Activated CD8-positive, alpha-beta memory T cell treated with anti-CD3 and anti-CD28 coated beads for 4 hours (primary cell): ENCODE results near the gene MRPS14.
"Not testable (repeated sequence)": the region's sequence is repeated elsewhere in the genome, so short reads cannot be mapped to it uniquely, and the experiment has no call there.

Experiments
- DNase-seq, 2 donors: peaks; one replicate each; pipeline ENCODE4 v3.0.0-alpha.2; 2020; ENCODE audit warnings: low read depth in 2 of 2

The MRPS14 gene

DNA sequence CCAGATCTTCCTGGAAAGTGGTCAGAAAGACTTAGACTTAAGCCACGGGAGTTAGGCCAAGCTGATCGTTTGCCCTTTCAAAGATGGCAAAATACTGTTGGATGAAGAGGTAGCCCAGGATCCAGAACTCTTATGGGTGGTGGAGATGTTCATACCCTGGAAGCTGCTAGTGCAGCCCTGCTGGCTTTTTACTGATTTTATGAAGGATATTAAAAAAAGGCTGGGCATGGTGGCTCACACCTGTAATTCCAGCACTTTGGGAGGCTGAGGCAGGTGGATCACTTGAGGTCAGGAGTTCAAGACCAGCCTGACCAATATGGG is 657 bp upstream of the MRPS14 start:
- not testable (repeated sequence) for DNase-seq

DNA sequence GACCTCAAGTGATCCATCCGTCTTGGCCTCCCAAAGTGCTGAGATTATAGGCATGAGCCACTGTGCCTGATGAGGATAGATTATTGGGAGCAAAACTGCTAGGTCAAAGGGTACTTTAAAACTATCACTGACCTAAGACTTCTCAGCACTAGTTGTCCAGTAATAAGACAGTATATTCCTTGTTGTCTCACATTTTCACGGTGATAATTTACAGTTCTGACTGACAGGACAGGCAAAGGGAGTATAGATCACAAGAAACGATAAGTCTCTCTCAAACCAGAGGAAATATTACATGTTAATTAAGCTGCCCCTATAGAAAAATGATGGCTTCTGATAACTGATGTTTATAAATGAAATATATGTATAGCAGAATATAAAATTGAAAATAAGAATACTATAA is 3.7 kb downstream of the MRPS14 start:
- DNase-seq = no peak

DNA sequence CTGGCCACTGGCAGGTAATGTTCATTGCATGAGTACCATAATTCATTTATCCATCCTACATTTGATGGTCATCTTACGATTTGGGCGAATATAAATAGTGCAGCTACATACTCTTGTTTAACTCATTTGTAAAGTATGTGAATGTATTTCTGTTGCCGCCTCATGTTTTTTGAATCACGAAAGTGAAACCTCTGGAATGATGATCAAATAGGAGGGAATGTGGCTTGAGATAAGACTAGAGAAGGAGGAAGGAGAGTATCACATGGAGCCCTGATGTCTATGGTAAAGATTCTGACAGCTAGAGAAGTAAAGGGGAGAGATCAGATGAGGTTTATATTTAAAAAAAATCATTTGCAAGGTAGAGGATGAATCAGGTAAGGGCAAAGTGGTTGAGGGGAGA is 8.0 kb downstream of the MRPS14 start:
- no peak for DNase-seq

DNA sequence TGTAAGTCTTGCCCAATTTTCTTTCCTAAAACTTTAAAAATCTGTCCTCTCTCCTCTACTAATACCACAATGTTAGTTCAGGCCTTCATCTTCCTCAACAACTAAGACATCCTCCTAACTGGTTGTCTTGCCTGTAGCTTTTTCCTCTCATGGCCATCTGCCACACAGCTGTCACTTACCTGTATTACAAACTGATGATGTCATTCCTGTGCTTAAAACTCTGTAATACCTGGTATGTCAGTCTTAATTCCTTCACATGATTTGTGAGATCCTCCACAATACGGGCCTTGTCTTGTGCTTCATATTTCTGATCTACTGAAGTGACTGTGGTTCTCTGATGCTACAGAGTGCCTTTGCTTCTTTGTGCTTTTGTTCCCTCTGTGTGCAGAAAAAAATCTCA is 9.8 kb downstream of the MRPS14 start:
- DNase-seq = no peak

DNA sequence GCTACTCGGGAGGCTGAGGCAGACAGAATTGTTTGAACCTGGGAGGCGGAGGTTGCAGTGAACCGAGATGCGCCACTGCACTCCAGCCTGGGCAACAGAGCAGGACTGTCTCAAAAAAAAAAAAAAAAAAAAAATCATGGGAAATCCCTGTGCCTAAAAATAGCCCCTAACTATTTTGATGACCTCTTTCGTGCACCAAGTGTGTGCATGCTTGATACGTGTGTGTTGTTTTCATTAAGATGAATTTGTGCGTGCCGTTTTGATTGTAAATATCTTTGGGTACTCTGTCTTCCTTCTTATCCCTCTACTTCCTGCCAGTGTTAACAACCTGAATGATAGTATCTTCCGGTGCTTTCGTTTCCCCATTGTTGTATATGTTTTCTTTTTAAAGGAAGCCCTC is 13.7 kb downstream of the MRPS14 start:
- DNase-seq = no peak

DNA sequence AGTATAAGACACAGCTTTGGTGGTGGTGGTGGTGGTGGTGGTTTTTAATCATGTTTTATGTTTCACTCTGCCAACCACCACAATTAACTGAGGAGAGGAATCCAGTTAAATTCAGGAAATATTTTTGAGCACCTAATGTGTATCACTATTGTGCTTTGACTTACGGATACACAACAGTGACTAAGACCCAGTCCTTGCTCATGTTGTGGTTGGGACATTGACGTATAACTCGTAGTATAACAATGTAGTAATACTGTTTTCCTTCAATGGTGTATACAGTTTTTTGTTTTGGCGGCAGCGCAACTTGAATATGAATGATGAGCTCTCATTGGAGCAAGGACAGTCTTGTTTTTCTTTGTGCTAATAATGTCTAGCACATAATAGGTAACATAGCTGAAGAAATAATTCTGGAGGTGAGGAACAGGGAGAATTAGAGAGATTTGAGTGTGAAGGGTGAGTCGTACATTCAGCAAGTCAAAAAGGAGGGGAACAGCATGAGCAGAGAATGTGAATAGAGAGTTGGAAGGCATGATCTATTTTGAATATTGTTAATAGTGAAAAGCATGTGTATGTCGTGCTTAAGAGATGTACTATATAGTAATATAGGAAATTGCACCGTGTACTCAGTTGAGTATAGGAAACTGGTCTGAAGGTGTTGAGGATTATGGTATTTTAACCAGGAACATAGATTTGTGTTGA is 18.0 kb downstream of the MRPS14 start:
- no peak for DNase-seq

DNA sequence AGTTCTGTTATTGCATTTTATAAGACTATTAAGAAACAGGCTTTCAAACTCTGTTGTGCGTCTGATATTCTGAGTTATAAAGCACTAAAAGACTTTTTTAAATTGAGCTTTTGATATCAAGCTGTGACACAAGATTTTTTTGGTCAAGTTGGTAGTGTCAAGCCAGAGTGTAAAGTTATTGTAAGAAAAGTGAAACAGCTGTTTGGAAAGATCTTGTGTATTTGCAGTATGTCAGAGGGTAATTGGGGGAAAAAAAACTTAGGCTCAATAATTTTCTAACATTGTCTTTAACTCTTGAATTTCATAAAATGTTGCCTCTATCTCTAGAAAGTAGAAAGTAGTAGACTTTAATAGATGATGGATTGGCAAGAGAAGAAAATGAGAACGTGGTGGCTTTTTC is 19.7 kb downstream of the MRPS14 start:
- DNase-seq = no peak

DNA sequence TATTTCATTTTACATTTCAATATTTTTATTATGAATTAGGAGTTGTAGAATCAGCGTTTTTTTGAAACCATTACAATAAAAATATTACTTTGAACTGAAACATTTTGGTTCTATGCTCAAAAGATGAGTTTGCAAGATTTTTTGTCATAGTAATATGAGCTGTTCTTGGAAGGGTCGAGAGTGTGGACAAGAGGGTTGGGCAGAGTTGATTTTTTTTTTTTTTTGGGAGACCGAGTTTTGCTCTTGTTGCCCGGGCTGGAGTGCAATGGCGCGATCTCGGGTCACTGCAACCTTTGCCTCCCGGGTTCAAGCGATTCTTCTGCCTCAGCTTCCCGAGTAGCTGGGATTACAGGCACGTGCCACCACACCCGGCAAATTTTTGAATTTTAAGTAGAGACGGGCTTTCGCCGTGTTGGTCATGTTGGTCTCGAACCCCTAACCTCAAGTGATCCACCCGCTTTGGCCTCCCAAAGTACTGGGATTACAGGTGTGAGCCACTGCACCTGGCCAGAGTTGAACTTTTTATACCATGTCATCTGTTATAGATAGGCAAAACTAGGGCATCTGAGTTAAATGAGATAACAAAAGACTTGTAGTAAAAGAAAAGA is 20.2 kb downstream of the MRPS14 start:
- DNase-seq = no peak

DNA sequence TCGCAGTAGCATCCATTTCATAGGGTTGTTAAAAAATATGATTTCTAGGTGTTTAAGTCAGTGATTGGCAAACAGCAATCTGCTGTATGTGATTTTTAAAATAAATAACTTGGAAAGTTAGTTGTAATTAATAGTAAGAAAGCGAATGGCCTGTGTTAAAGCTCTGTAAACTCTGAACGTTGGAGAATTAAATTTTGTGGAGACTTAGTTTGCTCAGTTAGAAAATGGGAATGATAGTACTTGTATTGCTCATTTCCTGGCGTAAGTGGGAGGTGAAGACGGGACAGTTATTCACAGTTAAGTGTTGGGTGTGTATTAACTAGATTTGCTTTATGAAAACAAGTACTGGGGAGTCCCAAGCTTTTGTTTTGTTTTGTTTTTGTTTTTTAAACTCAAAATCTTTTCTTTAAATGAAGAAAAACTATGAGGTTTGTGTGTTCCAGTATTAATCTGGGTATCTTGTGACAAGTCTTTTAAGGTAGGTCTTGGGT is 22.5 kb downstream of the MRPS14 start:
- no peak for DNase-seq

DNA sequence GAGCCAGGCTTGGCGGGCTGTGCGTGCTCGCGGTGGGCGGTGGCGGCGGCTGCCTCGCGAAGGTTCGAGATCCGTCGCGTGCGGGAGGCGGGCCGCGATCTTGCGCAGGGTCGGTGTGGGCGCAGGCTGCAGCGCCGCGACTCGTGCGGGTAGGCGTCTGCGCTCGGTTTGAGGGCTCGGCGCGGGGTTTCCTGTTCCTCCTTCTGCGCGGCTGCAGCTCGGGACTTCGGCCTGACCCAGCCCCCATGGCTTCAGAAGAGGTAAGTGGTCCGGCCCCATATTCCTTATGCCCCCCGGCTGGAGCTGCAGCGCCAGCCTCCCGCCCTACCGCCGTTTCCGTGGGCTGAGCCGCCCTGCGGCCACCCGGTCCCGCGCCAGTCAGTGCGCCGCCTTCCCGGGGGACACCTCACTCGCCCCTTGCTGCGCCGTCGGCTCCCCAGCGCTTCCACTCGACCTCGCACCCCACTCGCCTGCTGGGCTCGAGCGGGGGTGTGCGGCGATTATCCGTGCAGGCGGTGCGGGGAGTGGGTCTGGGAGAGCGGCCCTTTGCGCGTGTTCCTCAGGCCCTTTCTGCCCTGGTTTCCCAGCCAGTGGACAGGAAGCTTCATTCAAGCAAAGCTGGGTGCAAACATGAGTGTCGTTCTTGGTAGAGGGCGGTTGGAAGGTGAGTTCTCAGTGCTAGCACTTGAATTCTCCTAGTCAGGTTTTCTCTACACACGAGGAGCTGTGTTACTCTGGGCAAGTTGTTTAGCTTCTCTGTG is 23.1 kb downstream of the MRPS14 start, which contains the start of gene CACYBP:
Gene CACYBP (plus strand): TSS at position 12 of the 761 bp plus-strand sequence. CDS start 234 bp downstream, at position 246.
- peak in 1 of 2 donors; percentile 12 for DNase-seq

DNA sequence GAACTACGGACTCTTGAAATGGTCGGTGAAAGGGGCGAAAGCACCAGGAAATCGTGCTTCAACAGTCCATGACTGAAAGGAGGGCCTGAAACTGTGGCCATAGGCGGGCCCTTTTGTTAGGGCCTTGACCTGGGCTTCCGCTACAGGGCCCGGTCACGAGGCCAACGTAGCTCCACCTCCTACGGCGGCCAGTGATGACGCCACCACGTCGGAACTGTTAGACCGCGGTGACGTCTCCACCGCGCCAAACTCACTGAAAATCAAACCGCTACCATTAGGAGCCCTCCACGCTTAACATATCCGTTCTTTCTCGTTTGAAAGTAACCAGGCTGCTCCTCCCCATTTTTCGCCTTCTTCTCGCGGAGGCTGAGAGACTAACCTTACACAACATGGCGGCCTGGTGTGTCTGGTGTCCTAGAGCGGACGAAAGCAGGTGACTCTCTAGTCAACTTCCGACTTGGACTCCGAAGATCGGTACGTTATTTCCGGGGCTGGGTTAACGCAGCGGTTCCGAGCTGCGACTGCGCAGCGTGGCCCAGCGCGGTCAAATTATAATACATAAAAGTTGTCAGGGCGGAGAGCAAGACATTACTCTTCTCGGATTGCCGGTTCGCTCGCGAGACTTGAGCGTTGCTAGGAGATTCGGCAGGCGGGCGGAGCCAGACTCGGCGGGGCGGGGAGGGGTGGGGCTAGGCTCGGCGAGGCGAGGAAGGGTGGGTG is 23.8 kb downstream of the MRPS14 start:
- peak; percentile 93 to 97 for DNase-seq

DNA sequence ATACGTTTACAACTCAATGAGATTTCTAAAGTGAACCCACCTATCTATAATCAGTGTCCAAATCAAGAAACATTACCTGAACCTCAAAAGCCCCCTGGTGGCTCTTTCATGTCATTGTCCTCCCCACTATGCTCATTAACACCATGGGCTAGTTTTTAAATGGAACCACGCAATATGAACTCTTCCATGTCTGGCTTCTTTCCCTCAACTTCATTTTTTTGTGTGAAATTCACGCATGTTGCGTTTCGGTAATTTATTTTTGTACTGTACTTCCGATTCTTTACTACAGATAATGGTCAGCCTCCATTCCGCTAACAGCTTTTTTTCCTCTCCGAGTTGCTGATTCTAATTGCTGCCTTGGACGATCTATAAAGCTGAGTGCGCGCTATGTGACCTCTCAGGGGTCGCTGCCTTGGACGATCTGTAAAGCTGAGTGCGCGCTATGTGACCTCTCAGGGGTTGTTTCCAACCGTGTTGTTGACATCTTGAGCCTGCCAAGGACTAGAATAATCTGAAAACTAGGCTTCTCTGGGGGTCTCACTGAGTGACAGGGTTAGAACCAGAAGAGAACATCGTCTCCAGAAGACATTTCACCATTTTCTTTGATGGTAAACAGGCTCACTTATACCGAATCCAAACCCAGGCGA is 24.5 kb downstream of the MRPS14 start:
- DNase-seq = peak in 1 of 2 donors; percentile 9

DNA sequence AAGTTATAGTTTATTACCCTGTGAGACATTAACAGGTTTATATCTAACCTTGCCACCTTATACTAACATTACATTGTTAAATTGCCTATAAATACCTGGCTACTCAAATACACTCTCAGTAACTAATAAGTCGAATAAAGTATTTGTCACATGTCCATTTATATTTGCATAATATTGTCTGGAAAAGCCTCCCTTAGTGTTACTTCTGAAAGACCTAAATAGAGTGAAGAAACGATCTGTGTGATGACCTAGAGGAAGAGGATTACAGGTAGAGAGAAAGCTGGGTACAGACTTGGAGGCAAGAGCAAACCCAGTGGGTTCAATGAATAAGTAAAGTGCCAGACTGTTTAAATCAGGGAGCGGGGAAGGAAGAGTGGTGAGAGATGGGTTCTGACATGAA is 26.2 kb downstream of the MRPS14 start:
- DNase-seq = no peak

DNA sequence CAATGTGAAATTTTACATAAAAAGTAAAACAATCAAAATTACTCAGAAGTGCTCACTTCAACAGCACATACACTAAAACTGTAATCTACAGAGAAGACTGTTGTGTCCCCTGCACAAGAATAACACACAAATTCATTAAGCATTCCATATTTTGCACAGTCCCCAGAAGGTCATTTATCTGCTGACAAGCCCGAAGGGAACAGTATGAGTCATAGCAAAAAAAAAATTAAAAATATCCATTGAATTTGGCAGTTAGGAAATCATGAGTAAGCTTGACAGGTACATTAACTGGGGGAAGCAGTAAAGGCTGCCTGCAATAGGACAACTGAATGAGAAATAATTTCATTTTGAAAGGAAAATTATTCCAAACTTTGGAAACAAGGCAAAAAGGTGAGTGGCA is 26.7 kb downstream of the MRPS14 start:
- no peak for DNase-seq

DNA sequence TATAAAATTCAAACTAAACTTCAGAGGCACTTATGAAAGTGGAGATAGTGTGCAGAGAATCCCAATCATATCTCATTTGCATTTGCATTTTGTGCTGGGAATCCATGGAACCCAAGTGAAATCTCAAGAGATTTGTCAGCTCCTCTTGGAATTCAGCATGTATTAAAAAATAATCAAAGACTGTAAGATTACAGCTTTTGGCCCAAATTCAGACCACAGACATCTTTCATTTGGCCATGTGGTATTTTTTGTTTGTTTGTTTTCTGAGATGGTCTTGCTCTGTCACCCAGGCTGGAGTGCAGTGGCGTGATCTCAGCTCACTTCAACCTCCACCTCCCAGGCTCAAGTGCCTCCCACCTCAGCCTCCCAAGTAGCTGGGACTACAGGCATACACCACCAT is 27.3 kb downstream of the MRPS14 start:
- no peak for DNase-seq

DNA sequence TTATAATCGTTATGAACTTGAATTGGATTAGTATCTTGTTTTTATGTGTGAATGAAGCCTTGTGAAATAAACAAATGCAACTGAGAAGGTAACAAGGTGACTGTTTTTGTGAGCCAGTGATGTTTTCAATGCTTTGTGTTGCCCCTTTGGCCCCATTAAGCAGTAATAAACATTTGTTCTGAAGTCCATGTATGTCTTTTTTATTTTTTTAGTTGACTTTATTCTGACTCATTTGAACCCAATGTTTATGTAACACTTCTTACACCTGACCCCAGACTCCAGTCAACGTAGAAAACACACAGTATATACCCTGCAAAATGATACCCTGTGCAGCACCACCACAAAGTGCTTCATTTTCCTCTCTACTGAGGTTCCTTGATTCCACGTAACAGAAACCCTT is 28.1 kb downstream of the MRPS14 start:
- no peak for DNase-seq

DNA sequence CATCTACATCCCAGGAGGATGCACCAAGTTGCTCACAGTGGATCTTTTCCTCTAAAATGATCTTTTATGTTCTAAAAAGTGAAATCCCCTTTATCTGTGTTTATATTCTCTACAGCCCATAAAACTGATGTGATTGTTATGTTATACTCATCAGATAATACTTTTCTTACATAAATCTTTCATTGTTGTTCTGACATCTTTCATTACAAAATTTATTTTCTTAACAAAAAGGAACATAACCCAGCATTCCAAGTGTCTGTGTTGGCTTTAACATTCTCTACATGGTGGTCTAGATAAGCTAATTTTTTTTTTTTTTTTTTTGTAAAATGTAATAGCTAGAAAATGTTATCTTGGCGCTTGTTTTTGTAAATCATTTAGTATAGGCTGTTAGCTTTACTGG is 31.8 kb downstream of the MRPS14 start:
- DNase-seq = no peak

DNA sequence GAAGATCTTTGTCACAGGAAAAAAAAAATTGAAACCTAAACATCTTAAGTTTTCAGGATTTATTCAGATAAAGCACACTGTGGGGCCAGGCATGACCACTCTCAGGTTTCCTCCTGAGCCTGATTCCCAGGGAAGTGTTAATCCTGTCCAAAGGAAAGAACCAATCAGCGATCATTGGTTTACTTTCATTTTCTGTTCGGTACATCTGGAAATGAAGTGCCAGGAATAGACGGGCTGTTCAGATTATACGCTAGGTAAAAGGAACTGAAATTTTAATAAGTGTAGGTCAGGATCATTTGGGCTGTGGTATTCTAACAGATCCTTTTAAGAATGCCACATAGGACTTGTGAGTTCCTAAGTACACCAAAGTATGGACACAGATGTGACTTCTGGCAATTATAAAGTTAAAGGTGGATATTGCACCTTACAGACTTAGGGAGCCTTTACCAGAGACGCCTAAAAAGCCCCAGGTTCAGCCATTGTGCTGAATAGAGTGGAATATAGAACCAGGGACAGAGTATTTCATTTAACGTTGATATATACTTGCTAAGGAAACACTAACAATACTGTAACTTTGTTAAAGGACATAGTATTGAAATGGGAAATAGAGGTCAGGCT is 32.7 kb downstream of the MRPS14 start:
- DNase-seq = no peak

DNA sequence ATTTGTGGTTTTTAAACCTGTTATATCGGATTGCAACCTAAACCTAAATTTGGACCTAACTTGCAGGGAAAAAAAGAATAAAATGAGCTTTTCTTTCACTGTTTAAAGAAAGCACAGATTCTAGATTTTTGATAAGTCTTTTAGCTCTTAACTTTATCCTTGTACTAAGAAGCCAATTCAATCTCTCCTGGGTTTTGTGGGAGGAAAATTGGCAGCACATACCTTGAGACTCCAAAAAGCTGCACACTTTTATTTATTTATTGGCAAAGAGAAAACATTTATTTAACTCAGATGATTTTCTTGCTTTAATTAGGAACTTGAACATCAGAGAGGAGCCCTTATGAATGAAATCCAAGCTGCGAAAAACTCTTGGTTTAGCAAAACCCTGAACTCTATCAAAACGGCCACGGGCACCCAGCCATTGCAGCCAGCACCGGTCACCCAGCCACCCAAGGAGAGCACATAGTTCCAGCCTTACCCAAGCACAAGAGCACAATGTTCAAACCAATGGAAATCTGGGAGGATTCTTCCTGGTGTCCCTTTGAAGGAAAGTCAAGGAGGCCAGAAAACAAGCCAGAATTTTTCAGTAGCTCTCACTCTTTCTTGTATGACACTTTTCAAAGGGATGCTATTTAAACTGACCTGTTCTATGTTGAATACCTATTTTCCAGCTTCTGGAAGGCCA is 33.5 kb downstream of the MRPS14 start:
- DNase-seq = no peak

DNA sequence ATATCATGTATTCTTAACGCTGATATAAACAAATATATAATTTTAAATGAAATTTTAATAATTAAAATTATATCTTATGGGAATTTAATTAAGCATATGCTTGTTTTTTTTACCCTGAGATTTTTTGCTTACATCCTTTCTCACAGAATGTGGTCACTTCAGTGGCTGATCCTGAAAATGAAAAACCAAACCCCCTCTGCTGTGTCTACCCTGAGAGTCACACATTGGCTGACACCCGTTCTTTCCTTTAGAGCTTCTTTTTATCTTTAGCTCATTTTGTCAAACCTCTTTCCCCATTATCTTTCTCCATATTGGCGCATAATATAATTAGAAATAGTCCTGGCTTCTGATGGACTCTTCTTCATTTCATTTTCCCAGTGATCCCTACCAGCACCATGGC is 34.2 kb downstream of the MRPS14 start:
- DNase-seq = no peak

DNA sequence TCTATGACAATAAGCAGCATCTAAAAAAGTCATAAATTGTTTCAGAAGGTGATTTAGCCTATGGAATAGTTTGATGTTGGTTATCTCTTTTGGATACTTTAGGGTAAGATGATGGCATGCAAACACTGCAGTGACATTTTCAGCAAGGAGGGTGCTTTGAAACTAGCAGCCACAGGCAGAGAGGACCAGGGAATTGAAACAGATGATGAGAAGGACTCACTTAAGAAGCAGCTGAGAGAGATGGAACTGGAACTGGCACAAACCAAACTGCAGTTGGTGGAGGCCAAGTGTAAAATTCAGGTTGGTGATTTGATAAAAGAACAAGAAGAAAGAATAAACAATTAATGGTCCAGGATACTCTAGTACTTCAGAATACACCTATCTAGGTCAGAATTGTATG is 34.7 kb downstream of the MRPS14 start:
- no peak for DNase-seq
